ENCODE results near the gene NOL4L. TPM values are rescaled to one million over a fixed set of nuclear protein-coding genes. Genes with fewer than 3 reads are reported as not detected.

NOL4L gene
- polyA plus RNA-seq, 4 donors, result 16.0 to 97.3 (median 24.0) TPM

DNA sequence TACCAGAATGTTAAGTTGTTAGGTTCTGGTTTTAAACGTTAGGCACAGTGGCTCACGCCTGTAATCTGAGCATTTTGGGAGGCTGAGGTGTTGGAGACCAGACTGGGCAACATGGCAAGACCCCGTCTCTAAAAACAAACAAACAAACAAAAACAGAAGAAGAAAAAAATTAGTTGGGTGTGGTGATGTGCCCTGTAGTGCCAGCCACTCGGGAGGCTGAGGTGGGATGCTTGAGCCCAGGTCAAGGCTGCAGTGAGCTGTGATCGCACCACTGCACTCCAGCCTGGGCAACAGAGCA, 19.4 kb downstream of the NOL4L start:
- DNase-seq, result no peak
- no peak overlapping the region for H3K4me3 ChIP-seq (ENCODE audit: low read depth in 1 of 3, low read length in 3 of 3)
- no peaks in the 10 kb centered on the region for H3K9me3 ChIP-seq (ENCODE audit: control insufficient read depth in 2 of 2, insufficient read depth in 1 of 2, low read depth in 1 of 2, low read length in 1 of 2)
- peaks cover 0 to 28% (median 0%) of the 10 kb centered on the region in 3 donors for H3K4me1 ChIP-seq (ENCODE audit: control insufficient read depth in 3 of 3, insufficient read depth in 2 of 3, low read depth in 1 of 3, low read length in 2 of 3)
- FAIRE-seq, result no peak
- H3K36me3 ChIP-seq (ENCODE audit: control insufficient read depth in 3 of 3, insufficient read depth in 2 of 3, low read depth in 1 of 3, low read length in 3 of 3), result peaks cover 0 to 24% (median 0%) of the 10 kb centered on the region in 3 donors
- H3K27ac ChIP-seq (ENCODE audit: low read depth in 1 of 3, low read length in 2 of 3), result no peak overlapping the region
- no peaks in the 10 kb centered on the region for H3K27me3 ChIP-seq (ENCODE audit: control insufficient read depth in 3 of 3, insufficient read depth in 3 of 3, low read length in 3 of 3)
- WGBS, 3 donors, result 89 to 94% (median 93%) methylated on average over 5 of the region's 5 CpGs

DNA sequence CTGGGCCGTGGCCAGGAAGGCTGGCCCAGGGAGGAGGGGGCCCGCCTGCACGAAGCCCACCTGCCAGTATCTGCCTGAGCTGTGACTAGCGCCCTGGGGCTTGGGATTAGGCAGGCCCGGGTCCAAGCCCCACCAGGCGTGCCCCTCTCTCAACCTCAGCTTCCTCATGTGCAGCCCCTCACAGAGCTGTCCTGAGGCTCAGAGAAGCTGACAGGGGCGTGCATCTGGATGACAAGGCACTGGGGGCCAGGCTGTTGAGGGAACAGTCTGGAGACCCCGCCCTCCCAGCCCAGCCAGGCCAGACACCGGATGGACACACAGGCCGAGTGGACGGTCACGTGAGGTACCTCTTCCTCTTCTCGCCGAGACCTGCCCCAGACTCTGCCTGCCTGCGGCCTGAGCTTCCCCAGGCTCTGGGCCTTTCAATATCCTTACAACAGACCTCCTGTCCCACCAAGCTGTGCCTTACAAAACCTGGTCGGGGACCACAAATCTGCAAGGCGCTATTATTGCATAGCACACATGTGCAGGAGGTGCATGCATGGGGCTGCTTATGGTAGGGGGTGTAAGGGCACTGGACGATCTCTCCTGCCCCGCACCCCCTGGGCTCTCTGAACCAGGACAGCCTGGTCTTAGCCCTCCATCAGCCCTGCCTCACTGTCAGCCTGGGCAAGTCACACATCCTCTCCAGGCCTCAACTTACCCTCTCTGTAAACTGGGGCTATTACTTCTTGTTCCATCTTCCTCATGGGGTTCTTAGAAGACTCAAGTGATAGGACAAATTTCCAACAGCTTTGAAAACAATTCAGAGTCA, 20.0 kb downstream of the NOL4L start:
- H3K9me3 ChIP-seq (ENCODE audit: control insufficient read depth in 2 of 2, insufficient read depth in 1 of 2, low read depth in 1 of 2, low read length in 1 of 2), result no peaks in the 10 kb centered on the region
- peak overlapping the region in 1 of 3 donors; percentile 17 for H3K27ac ChIP-seq (ENCODE audit: low read depth in 1 of 3, low read length in 2 of 3)
- WGBS, 3 donors, result 67 to 82% (median 79%) methylated on average over 18 to 19 of the region's 19 CpGs
- peaks cover 0 to 24% (median 0%) of the 10 kb centered on the region in 3 donors for H3K36me3 ChIP-seq (ENCODE audit: control insufficient read depth in 3 of 3, insufficient read depth in 2 of 3, low read depth in 1 of 3, low read length in 3 of 3)
- no peaks in the 10 kb centered on the region for H3K27me3 ChIP-seq (ENCODE audit: control insufficient read depth in 3 of 3, insufficient read depth in 3 of 3, low read length in 3 of 3)
- DNase-seq (no peak), FAIRE-seq (no peak)
- peaks cover 0 to 28% (median 0%) of the 10 kb centered on the region in 3 donors for H3K4me1 ChIP-seq (ENCODE audit: control insufficient read depth in 3 of 3, insufficient read depth in 2 of 3, low read depth in 1 of 3, low read length in 2 of 3)
- H3K4me3 ChIP-seq (ENCODE audit: low read depth in 1 of 3, low read length in 3 of 3), result no peak overlapping the region

DNA sequence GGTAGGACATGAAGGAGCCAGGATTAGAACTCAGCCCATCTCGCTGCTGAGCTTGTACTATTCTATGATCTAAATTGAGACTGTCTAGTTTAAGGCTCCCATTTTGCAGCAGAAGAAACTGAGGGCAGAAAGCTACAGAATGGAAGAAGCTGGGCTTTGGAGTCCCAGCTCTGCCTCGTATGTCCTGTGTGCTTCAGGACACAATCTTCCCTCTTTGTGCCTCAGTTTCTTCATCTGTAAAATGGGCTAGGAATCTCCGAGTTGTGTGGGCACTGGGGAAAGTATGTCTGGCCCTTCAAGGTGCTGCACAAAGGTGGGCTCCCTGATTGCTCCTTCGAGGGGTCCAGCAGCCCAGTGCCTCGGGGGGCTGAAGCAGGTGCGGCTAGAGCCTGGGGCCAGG, 20.7 kb downstream of the NOL4L start:
- Histone ChIP-seq H3K36me3 (ENCODE audit: control insufficient read depth in 3 of 3, insufficient read depth in 2 of 3, low read depth in 1 of 3, low read length in 3 of 3) (peaks cover 0 to 24% (median 0%) of the 10 kb centered on the region in 3 donors), H3K9me3 (ENCODE audit: control insufficient read depth in 2 of 2, insufficient read depth in 1 of 2, low read depth in 1 of 2, low read length in 1 of 2) (no peaks in the 10 kb centered on the region), H3K4me3 (ENCODE audit: low read depth in 1 of 3, low read length in 3 of 3) (no peak overlapping the region), H3K4me1 (ENCODE audit: control insufficient read depth in 3 of 3, insufficient read depth in 2 of 3, low read depth in 1 of 3, low read length in 2 of 3) (peaks cover 0 to 32% (median 0%) of the 10 kb centered on the region in 3 donors), H3K27me3 (ENCODE audit: control insufficient read depth in 3 of 3, insufficient read depth in 3 of 3, low read length in 3 of 3) (no peaks in the 10 kb centered on the region), H3K27ac (ENCODE audit: low read depth in 1 of 3, low read length in 2 of 3) (peak overlapping the region in 1 of 3 donors; percentile 17)
- DNase-seq (no peak), FAIRE-seq (no peak)
- 86 to 89% (median 88%) methylated on average over 6 of the region's 6 CpGs for WGBS, 3 donors

DNA sequence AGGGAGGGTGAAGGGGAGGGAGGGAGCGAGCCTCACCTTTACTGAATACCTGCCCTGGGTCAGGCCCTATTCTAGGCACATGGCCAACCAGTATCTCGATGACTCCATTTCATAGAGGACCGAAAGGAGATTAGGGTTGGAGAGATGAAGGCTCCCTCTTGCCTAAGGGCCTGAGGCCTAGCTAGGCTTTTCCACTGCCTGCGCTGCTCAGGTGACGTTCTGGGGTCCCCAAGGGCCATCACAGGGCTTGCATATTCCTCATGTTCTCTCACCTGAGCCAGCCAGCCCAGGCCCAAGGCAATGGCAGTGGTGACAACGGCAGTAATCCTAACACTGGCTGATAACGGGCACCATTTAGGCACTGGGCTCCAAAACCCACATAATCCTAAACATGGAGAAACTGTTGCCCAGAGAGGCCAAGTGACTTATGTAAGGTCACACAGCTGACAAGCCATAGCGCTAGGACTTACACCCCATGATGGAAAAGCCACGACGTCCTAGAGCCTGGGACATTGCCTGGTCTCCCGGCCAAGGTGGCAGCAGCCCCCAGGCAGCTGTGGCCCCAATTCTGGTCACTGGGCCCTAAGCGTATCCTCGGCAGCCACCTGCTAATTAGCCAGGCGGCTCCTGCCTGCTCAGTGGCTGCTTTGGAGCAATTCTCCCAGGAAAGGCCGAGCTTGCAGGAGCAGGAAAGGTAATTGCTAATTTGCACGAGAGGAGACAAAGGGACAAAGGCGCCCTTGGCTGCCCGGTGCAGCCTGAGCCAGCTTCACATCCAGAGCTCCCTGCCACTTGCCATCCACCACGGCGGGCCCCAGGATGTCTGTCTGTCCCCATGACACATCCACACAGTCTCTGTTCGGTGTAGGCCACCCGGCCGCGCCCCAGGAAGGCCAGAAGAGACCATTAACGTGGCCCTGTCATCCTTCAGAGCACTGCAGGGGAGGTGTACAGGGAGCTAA, 21.5 kb downstream of the NOL4L start:
- DNase-seq, result no peak
- 72 to 84% (median 78%) methylated on average over 25 of the region's 25 CpGs for WGBS, 3 donors

DNA sequence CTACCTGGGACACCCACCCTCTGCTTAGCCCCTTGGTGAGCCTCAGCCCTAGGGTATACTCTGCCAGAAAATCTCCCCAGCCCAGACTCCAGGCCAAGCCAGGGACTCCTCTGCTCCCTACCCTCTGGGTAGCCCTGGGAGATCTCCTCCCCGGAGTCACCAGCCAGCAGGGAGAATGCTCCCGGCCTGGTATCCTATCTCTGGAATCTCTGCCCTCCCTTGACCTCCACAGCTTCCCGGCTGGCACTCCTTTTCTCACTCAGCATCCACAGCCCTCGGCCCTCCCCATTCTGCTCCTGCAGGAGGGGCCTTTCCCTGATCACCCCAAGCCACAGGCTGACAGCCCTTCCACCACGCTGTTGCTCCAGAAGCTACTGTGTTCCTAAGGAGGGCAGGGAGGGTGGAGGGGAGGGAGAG, 22.6 kb downstream of the NOL4L start:
- Histone ChIP-seq H3K27me3 (ENCODE audit: control insufficient read depth in 3 of 3, insufficient read depth in 3 of 3, low read length in 3 of 3) (no peaks in the 10 kb centered on the region), H3K9me3 (ENCODE audit: control insufficient read depth in 2 of 2, insufficient read depth in 1 of 2, low read depth in 1 of 2, low read length in 1 of 2) (no peaks in the 10 kb centered on the region), H3K4me1 (ENCODE audit: control insufficient read depth in 3 of 3, insufficient read depth in 2 of 3, low read depth in 1 of 3, low read length in 2 of 3) (peaks cover 0 to 35% (median 0%) of the 10 kb centered on the region in 3 donors), H3K36me3 (ENCODE audit: control insufficient read depth in 3 of 3, insufficient read depth in 2 of 3, low read depth in 1 of 3, low read length in 3 of 3) (peaks cover 0 to 26% (median 0%) of the 10 kb centered on the region in 3 donors), H3K27ac (ENCODE audit: low read depth in 1 of 3, low read length in 2 of 3) (peak overlapping the region in 1 of 3 donors; percentile 90), H3K4me3 (ENCODE audit: low read depth in 1 of 3, low read length in 3 of 3) (no peak overlapping the region)
- DNase-seq (peak in 1 of 2 donors; percentile 58), FAIRE-seq (no peak)
- 29 to 52% (median 43%) methylated on average over 5 of the region's 5 CpGs for WGBS, 3 donors

More for the DNA sequence above, 21.5 kb downstream of the NOL4L start:
- H3K27me3 ChIP-seq (ENCODE audit: control insufficient read depth in 3 of 3, insufficient read depth in 3 of 3, low read length in 3 of 3), result no peaks in the 10 kb centered on the region
- H3K36me3 ChIP-seq (ENCODE audit: control insufficient read depth in 3 of 3, insufficient read depth in 2 of 3, low read depth in 1 of 3, low read length in 3 of 3), result peaks cover 0 to 22% (median 0%) of the 10 kb centered on the region in 3 donors
- FAIRE-seq, result no peak
- H3K4me3 ChIP-seq (ENCODE audit: low read depth in 1 of 3, low read length in 3 of 3), result no peak overlapping the region
- no peak overlapping the region for H3K27ac ChIP-seq (ENCODE audit: low read depth in 1 of 3, low read length in 2 of 3)
- peaks cover 0 to 35% (median 0%) of the 10 kb centered on the region in 3 donors for H3K4me1 ChIP-seq (ENCODE audit: control insufficient read depth in 3 of 3, insufficient read depth in 2 of 3, low read depth in 1 of 3, low read length in 2 of 3)
- H3K9me3 ChIP-seq (ENCODE audit: control insufficient read depth in 2 of 2, insufficient read depth in 1 of 2, low read depth in 1 of 2, low read length in 1 of 2), result no peaks in the 10 kb centered on the region

DNA sequence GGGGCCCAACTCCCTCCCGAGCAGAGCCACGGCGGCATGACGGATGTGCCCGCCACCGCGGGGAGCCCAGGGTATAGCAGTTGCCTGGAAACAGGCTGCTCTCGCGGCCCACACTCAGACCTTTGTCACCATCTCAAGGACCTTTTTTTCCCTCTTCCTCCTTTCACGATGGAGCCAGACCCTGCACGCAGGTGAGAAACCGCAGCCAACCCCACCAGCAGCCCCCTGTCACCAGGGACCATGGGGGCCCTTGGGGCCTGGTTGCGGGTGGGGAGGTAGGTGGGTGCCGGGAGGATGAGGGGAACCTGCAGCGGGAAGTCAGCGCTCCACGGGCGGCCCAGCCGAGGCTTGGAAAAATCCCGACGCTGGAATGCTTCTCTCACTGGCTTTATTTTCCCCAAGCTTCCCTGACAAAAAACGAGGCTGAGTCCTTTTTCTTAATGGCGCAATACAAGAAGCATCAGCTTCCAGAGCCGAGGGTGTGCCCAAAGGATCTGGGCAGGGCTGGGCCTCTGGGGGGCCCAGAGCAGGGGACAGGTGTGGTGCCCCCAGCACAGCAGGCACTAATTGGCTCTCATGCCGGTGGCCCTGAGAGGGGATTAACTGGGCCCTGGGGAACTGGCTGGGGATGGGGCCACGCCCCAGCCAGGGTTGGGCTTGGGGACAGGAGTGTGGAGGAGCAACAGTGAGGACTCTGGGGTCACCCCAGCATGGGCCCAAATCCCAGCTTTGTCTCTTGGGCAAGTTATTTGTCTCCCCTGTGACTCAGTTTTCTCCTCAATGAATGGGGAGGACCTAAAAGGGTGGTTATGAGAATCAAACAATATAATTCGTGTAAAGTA, 23.9 kb downstream of the NOL4L start:
- peaks cover 0 to 35% (median 0%) of the 10 kb centered on the region in 3 donors for H3K4me1 ChIP-seq (ENCODE audit: control insufficient read depth in 3 of 3, insufficient read depth in 2 of 3, low read depth in 1 of 3, low read length in 2 of 3)
- DNase-seq, result peak in 1 of 2 donors; percentile 90
- peaks cover 0 to 24% (median 0%) of the 10 kb centered on the region in 3 donors for H3K36me3 ChIP-seq (ENCODE audit: control insufficient read depth in 3 of 3, insufficient read depth in 2 of 3, low read depth in 1 of 3, low read length in 3 of 3)
- FAIRE-seq, result no peak
- WGBS, 3 donors, result 31 to 33% (median 33%) methylated on average over 20 to 27 of the region's 27 CpGs
- peak overlapping the region in 1 of 3 donors; percentile 90 for H3K27ac ChIP-seq (ENCODE audit: low read depth in 1 of 3, low read length in 2 of 3)
- peak overlapping the region in 1 of 3 donors; percentile 37 for H3K4me3 ChIP-seq (ENCODE audit: low read depth in 1 of 3, low read length in 3 of 3)
- no peaks in the 10 kb centered on the region for H3K9me3 ChIP-seq (ENCODE audit: control insufficient read depth in 2 of 2, insufficient read depth in 1 of 2, low read depth in 1 of 2, low read length in 1 of 2)
- H3K27me3 ChIP-seq (ENCODE audit: control insufficient read depth in 3 of 3, insufficient read depth in 3 of 3, low read length in 3 of 3), result no peaks in the 10 kb centered on the region

DNA sequence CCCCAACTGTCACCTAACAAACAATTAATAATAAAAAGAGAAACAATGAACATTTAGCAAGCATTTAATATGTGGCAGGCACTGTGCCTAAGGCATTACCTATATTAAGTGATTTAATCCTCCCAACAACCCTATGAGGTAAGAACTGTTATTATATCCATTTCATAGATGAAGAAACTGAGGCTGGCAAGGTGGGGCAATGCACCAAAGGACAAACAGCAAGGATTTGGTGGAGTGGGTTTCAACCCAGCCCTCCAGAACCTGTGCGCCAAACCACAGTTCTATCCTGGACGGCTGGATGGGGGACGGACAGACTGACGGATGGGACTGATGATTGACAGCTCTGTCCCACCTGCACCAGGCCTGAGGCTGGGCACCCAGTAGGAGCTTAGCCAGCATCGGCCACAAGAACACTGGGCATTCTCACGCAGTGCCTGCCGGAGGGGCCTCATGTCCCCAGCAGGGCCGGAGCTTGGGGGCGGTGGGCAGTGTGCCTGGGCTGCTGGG, 24.6 kb downstream of the NOL4L start:
- Histone ChIP-seq H3K27me3 (ENCODE audit: control insufficient read depth in 3 of 3, insufficient read depth in 3 of 3, low read length in 3 of 3) (no peaks in the 10 kb centered on the region), H3K4me1 (ENCODE audit: control insufficient read depth in 3 of 3, insufficient read depth in 2 of 3, low read depth in 1 of 3, low read length in 2 of 3) (peaks cover 0 to 35% (median 0%) of the 10 kb centered on the region in 3 donors), H3K27ac (ENCODE audit: low read depth in 1 of 3, low read length in 2 of 3) (peak overlapping the region in 1 of 3 donors; percentile 90), H3K4me3 (ENCODE audit: low read depth in 1 of 3, low read length in 3 of 3) (peak overlapping the region in 1 of 3 donors; percentile 37), H3K36me3 (ENCODE audit: control insufficient read depth in 3 of 3, insufficient read depth in 2 of 3, low read depth in 1 of 3, low read length in 3 of 3) (peaks cover 0 to 28% (median 0%) of the 10 kb centered on the region in 3 donors), H3K9me3 (ENCODE audit: control insufficient read depth in 2 of 2, insufficient read depth in 1 of 2, low read depth in 1 of 2, low read length in 1 of 2) (peaks cover 0 to 4% of the 10 kb centered on the region in 2 donors)
- 47 to 61% (median 60%) methylated on average over 9 of the region's 9 CpGs for WGBS, 3 donors
- DNase-seq (no peak), FAIRE-seq (no peak)
